ENCODE measurements around the gene TRAPPC12. TPM values are rescaled to one million over a fixed set of nuclear protein-coding genes. Genes with fewer than 3 reads are reported as not detected.
"Not testable (repeated sequence)": the region's sequence is repeated elsewhere in the genome, so short reads cannot be mapped to it uniquely, and the experiment has no call there.

The TRAPPC12 gene
- total RNA-seq, 4 donors from 2014 or later = 28.4 to 64.7 (median 55.9) TPM

DNA sequence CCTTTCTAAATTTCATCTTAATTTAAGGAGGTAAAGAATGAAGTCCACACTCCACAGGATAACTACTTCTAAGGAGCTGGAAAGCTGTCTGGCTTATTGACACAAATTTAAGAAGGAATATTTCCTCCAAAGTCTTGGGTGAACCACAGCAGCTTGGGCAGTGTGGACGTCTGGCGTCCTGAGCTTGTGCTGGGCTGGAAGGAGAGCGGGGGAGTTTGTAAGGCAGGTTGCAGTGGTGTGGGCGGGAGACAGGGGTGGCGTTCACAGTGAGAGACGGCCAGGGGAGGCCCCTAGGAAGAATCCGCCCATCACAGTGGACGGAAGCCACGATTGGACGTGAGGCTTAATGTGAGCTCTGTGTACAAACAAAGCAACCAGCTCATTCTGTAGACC lies 114.1 kb downstream of the TRAPPC12 start:
- WGBS, 2 donors = 38 to 45% methylated on average over 10 of the region's 10 CpGs
- Histone ChIP-seq H3K27ac (no peak overlapping the region), H3K9me3 (no peaks in the 10 kb centered on the region), H3K4me1 (peaks cover 0 to 6% (median 0%) of the 10 kb centered on the region in 3 donors), H3K27me3 (no peaks in the 10 kb centered on the region), H3K36me3 (peaks cover 10 to 40% (median 11%) of the 10 kb centered on the region in 3 donors), H3K4me3 (no peak overlapping the region)
- no peak for DNase-seq
- intact Hi-C loops (cut with DNase I) = no loop called here
- TF ChIP-seq POLR2A (IDR thresholded peaks at IDR 0.05) = no peak
- TF ChIP-seq, protein P1, sequence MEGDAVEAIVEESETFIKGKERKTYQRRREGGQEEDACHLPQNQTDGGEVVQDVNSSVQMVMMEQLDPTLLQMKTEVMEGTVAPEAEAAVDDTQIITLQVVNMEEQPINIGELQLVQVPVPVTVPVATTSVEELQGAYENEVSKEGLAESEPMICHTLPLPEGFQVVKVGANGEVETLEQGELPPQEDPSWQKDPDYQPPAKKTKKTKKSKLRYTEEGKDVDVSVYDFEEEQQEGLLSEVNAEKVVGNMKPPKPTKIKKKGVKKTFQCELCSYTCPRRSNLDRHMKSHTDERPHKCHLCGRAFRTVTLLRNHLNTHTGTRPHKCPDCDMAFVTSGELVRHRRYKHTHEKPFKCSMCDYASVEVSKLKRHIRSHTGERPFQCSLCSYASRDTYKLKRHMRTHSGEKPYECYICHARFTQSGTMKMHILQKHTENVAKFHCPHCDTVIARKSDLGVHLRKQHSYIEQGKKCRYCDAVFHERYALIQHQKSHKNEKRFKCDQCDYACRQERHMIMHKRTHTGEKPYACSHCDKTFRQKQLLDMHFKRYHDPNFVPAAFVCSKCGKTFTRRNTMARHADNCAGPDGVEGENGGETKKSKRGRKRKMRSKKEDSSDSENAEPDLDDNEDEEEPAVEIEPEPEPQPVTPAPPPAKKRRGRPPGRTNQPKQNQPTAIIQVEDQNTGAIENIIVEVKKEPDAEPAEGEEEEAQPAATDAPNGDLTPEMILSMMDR (IDR thresholded peaks at IDR 0.05) = no peak

DNA sequence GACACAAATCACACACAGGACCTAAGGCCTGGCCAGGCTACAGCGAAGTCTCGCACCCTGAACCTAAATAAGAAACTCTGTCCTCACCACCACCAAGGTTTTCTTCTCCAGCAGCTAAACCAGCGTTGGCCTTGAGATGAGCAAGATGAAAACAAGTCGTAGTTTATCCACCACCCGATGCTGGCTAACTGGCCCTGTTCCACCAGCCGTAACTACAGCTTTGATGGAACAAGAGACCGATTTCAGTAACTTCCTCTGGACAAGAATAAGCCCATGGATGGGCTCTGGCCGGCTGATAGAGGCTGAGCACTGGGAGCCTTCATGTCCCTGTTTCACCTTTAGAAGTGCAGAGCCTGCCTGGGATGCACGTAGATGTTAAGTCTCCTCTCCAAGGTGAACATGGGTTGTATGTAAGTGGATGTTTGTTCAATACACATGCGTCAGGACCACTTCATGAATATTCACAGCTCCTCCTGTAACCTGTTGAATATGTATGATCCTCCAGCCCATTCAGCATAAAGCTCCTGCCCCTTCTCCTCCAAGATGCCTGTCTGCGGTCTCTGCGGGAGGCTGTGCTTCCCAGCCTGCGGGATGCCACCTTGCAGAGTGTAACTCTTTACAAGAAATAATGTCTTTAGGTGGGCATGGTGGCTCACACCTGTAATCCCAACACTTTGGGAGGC lies 115.6 kb downstream of the TRAPPC12 start:
- no peak for DNase-seq

DNA sequence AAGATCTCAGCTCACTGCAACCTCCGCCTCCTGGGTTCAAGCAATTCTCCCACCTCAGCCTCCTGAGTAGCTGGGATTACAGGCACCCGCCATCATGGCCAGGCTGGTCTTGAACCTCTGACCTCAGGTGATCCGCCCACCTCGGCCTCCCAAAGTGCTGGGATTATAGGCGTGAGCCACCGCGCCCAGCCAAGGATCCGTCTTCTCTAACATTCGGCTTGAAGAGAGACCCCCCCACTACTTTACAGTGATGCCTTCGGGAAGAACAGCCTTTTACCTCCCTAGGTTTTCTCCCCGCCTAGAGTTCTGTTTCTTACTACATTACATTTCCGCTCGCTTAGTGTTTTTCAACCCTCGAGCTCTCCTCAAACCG lies 117.2 kb downstream of the TRAPPC12 start:
- H3K36me3 ChIP-seq = peaks cover 10 to 70% (median 18%) of the 10 kb centered on the region in 3 donors
- H3K27me3 ChIP-seq; H3K4me1 ChIP-seq; H3K4me3 ChIP-seq; intact Hi-C loops (cut with DNase I); DNase-seq; H3K27ac ChIP-seq; H3K9me3 ChIP-seq: not testable (repeated sequence)
- 94 to 97% methylated on average over 15 of the region's 15 CpGs for WGBS, 2 donors

More for the DNA sequence above, 115.6 kb downstream of the TRAPPC12 start:
- 93 to 98% methylated on average over 12 to 13 of the region's 13 CpGs for WGBS, 2 donors
- TF ChIP-seq, protein P1 (IDR thresholded peaks at IDR 0.05) = no peak
- no peak for TF ChIP-seq POLR2A (IDR thresholded peaks at IDR 0.05)
- peaks cover 10 to 55% (median 13%) of the 10 kb centered on the region in 3 donors for H3K36me3 ChIP-seq
- H3K27ac ChIP-seq = no peak overlapping the region
- intact Hi-C loops (cut with DNase I) = no loop called here
- no peak overlapping the region for H3K4me3 ChIP-seq
- H3K4me1 ChIP-seq = no peaks in the 10 kb centered on the region
- no peaks in the 10 kb centered on the region for H3K9me3 ChIP-seq
- no peaks in the 10 kb centered on the region for H3K27me3 ChIP-seq

DNA sequence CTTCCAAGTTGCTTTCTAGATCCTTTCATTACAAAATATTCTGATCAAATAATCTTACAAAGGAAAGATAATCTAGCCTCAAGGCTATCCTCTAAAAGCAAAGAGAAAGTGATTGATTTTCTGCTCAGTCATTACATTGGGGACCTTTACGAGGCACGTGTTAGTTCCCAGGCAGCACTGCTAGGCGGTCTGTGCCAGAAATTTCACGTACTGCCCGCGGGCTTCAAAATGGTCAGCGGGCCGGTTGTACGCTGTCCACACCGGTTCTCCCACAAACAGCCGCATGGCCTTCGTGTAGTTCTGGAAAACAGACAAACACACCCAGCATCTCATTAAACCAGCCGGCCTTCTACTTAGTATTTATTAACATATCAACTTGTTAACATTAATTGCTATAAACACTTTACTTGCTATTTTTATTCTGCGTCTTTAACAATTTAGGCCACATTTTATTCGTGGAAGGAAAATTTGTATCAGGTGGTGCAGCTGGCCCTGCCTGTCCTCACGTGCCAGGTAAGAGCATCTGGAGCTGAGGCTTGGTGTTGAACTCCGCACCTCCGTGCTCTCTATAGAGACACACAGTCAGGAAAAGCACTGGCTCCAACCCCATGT lies 119.4 kb downstream of the TRAPPC12 start:
- Histone ChIP-seq H3K27me3 (no peaks in the 10 kb centered on the region), H3K4me3 (no peak overlapping the region), H3K27ac (no peak overlapping the region), H3K4me1 (no peaks in the 10 kb centered on the region), H3K36me3 (peaks cover 10 to 90% (median 18%) of the 10 kb centered on the region in 3 donors), H3K9me3 (no peaks in the 10 kb centered on the region)
- intact Hi-C loops (cut with DNase I) = no loop called here
- TF ChIP-seq POLR2A (IDR thresholded peaks at IDR 0.05) = no peak
- TF ChIP-seq, protein P1 (IDR thresholded peaks at IDR 0.05) = no peak
- no peak for DNase-seq
- WGBS, 2 donors = 92 to 93% methylated on average over 18 of the region's 18 CpGs

DNA sequence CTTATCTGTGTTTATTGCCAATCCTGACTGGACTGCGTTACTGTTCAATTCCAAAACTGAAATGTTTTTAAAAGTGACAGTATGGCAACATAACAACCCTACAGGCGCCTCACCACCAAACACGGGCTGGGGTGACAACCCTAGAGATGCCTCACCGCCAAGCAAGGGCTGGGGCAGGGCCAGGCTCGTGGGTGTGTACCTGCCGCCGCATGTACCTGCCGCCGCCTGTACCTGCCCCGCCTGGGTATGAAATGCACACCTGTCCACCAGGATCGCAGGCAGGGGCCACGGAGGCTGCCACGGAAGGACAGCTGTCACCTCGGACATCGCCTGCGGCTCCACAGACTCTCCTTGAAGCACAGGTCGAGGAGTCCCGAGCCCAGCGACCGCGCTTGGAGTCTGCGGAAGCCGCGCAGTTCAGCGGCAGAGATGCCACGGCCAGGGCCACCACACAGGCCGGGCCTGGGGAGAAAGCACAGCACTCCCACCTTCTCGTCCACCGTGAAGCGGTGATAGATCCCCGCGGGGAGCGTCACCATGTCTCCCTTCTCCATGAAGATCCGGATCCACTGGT lies 120.9 kb downstream of the TRAPPC12 start:
- no peak for DNase-seq
- 89 to 92% methylated on average over 14 to 17 of the region's 34 CpGs for WGBS, 2 donors

More for the DNA sequence above, 120.9 kb downstream of the TRAPPC12 start:
- Histone ChIP-seq H3K4me1 (no peaks in the 10 kb centered on the region), H3K36me3 (peaks cover 13 to 97% (median 21%) of the 10 kb centered on the region in 3 donors), H3K27ac (no peak overlapping the region), H3K4me3 (no peak overlapping the region), H3K9me3 (no peaks in the 10 kb centered on the region), H3K27me3 (no peaks in the 10 kb centered on the region)
- intact Hi-C loops (cut with DNase I) = no loop called here
- TF ChIP-seq, protein P1 (IDR thresholded peaks at IDR 0.05) = no peak
- no peak for TF ChIP-seq POLR2A (IDR thresholded peaks at IDR 0.05)

Measured in esophagus squamous epithelium (tissue), 5 donors.